Tibial artery (tissue), 4 donors: Measurements from ENCODE around the gene TEX19.
"Not testable (repeated sequence)": the region's sequence is repeated elsewhere in the genome, so short reads cannot be mapped to it uniquely, and the experiment has no call there.

ENCODE experiments used
- DNase-seq, 2 donors: peaks; one replicate each; pipeline ENCODE4 v3.0.0-alpha.2; 2019
- H3K27ac ChIP-seq, 2 donors: fragments of 200-600 bp; sonication (generic) in 1 of 2; 1 replicate in 1 of 2; 2 replicates in 1 of 2; pipeline ENCODE4 v1.5.1; 2018 to 2019; ENCODE audit warnings: mild to moderate bottlenecking in 1 of 2
- H3K27me3 ChIP-seq, 2 donors: fragments of 200-600 bp; sonication (generic) in 1 of 2; one replicate each; pipeline versions ENCODE4 v1.5.1 to v1.6.0; 2016 to 2019
- H3K36me3 ChIP-seq, 3 donors: fragments of 200-600 bp; sonication (generic) in 2 of 3; one replicate each; pipeline ENCODE4 v1.5.1; 2016 to 2019; ENCODE audit warnings: mild to moderate bottlenecking in 2 of 3
- H3K4me1 ChIP-seq, 4 donors: fragments of 200-600 bp; sonication (generic) in 2 of 4; 1 replicate in 3 of 4; 2 replicates in 1 of 4; pipeline ENCODE4 v1.5.1; 2016 to 2019
- H3K4me3 ChIP-seq, 2 donors: fragments of 200-600 bp; sonication (generic) in 1 of 2; 1 replicate in 1 of 2; 2 replicates in 1 of 2; pipeline ENCODE4 v1.5.1; 2018 to 2019; ENCODE audit warnings: mild to moderate bottlenecking in 2 of 2
- H3K9me3 ChIP-seq, 3 donors: fragments of 200-600 bp; sonication (generic) in 1 of 3; one replicate each; pipeline ENCODE4 v1.5.1; 2016 to 2019
- intact Hi-C: fragments of 100-400 bp; cut with DNase I; formaldehyde crosslinking; loops from one replicate; pipeline ENCODE4 v1.15.0; 2023; ENCODE audit warnings: low total_unique reads
- TF ChIP-seq, protein P1 (sequence below), 2 experiments: fragments of 200-600 bp in 1 of 2; fragments of 450-650 bp in 1 of 2; IDR thresholded peaks; one replicate each; pipeline ENCODE4 v1.5.1; 2017 to 2019; ENCODE audit warnings: antibody characterized with exemption in 2 of 2, mild to moderate bottlenecking in 1 of 2, moderate library complexity in 1 of 2

TEX19 gene

DNA sequence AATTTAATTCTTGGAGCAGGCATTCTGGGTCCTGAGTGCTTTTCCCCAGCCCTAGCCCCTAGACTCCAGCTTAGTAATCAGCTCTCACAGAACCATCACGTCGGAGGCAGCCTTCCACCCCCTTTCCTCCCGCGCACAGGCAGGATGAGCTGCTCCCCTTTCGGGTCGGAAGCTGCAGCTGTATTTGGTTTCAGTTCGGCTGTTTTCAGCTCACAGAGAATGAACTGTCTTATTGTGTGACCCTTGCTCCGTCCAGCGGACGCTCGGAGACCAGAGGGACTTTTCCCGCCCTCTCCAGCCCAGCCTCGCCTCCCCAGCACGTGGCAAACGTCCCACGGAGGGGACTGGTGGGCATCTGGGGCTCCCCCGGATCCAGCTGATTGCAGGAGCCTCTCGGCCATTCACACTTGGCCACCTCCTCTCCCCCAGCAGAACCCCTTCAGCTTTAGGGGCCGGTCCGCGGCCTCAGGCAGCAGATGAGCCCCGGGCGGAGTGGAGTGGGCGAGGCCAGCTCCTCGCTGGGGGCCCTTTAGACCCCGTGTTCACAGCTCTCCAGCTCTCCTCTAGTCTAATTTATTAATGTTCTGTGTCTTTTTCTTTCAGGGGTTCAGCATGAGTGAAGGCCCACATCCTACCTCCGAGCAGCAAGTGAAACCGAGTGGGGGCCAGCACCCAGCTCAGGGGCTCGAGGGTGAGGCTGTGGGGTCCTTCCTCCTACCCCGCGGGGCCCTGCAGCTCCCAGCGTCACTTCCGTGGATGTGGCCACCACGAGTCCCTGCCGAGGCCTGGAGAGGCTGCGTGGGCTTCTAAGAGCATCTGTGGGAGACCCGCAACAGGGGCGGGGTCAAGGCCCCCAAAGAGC lies 11.7 kb downstream of the TEX19 start:
- H3K27me3 ChIP-seq: peaks cover 0 to 66% of the 10 kb centered on the region in 2 donors
- TF ChIP-seq, protein P1, sequence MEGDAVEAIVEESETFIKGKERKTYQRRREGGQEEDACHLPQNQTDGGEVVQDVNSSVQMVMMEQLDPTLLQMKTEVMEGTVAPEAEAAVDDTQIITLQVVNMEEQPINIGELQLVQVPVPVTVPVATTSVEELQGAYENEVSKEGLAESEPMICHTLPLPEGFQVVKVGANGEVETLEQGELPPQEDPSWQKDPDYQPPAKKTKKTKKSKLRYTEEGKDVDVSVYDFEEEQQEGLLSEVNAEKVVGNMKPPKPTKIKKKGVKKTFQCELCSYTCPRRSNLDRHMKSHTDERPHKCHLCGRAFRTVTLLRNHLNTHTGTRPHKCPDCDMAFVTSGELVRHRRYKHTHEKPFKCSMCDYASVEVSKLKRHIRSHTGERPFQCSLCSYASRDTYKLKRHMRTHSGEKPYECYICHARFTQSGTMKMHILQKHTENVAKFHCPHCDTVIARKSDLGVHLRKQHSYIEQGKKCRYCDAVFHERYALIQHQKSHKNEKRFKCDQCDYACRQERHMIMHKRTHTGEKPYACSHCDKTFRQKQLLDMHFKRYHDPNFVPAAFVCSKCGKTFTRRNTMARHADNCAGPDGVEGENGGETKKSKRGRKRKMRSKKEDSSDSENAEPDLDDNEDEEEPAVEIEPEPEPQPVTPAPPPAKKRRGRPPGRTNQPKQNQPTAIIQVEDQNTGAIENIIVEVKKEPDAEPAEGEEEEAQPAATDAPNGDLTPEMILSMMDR (IDR thresholded peaks at IDR 0.05): no peak
- peaks cover 0 to 25% (median 19%) of the 10 kb centered on the region in 4 donors for H3K4me1 ChIP-seq
- H3K9me3 ChIP-seq: no peaks in the 10 kb centered on the region
- intact Hi-C loops: no loop called here
- no peaks in the 10 kb centered on the region for H3K36me3 ChIP-seq
- DNase-seq: no peak
- no peak overlapping the region for H3K27ac ChIP-seq
- H3K4me3 ChIP-seq: peak overlapping the region; percentile 0 to 29

DNA sequence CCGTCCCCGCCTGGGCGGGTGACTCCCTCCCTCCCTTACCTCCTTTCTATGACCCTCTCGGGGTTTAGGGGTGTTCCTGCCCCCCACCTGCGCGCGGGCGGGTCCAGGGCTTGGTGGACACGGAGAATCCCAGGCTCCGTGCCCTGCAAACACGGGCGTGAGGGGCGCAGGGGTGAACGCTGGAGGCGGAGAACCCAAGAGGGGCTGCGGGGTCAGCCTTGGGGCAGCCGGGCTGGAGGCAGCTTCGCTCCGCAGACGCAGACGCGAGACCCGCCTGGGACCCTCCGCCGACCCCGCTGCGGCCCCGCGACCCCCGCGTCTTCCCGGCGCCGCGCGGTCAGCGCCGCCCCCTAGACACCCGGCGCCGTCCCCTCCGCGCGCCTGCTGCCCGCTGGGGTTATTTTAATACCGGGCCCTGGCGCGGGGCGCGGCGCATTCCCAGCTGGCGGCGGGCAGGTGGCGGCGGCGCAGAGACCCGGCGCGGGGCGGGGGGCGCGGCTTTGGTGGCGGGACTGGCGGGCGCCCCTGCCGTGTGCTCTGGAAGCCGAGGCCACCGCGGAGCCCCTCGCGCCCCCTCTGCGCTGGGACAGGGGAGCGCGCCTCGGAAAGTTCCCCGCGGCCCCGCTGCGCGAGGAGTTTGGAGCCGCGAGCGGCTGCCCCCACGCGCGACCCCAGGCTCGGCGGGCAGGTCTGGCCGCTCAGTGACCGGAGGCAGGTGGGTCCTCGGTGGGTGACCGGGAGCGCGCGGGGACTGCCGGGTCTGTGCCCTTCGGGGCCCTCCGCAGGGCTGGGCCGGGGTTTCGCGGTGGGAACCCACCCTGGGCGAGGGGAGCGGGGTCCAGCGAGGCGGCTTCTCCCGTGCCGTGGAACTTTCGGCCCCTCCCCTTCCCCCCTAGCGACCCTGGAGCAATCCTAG lies 12.5 kb downstream of the TEX19 start, which contains the start of gene UTS2R:
UTS2R (plus strand) TSS at position 433 of the 916 bp plus-strand sequence. CDS start 2,560 bp downstream, outside the sequence.
- TF ChIP-seq, protein P1 (IDR thresholded peaks at IDR 0.05): no peak
- Histone ChIP-seq H3K27me3 (peaks cover 0 to 73% of the 10 kb centered on the region in 2 donors), H3K4me3 (peak within 1 kb of the TSS; percentile 0 to 29), H3K4me1 (peaks cover 0 to 25% (median 19%) of the 10 kb centered on the region in 4 donors), H3K27ac (no peak within 1 kb of the TSS), H3K36me3 (no peaks in the 10 kb centered on the region), H3K9me3 (no peaks in the 10 kb centered on the region)
- intact Hi-C loops: no loop called here
- no peak for DNase-seq

DNA sequence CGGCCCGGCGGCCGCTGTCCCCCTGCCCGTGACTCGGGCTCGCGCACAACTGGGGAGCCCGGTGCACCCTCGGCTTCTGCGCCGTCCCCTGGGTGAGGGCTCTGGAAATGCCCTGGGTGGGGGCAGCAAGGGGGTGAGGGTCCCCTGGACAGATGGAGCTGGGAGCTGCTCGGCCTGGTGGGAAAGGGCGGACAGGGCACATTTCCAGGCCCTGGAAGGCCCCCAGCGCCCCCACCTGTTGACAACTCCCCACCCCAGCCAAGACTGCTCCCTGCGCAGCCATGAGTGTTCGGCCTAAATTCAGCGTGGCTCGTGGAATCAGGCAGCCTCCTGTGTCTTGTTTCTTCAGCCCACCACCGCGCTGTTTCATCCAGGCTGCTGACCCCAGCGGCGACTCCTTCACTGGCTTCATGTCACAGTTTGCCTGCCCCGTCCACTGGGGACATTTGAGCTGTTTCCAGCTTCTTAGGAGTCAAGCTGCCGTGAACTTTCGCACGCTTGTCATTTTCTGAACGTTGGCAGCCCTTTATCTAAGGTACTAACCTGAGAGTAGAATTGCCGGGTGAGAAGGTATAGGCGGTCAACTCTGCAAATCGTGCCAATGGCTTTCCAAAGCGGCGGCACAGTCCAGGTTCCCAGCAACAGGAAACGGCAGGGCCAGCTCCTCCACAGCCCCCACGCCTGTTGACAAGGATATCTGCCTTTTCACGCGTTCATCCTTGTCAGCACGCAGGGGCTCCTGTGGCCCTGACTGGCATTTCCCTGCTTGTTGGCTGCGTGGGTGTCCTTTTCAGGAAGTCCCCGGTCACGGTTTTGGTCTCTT lies 13.4 kb downstream of the TEX19 start:
- TF ChIP-seq, protein P1 (IDR thresholded peaks at IDR 0.05): no peak
- Histone ChIP-seq H3K27ac (no peak overlapping the region), H3K9me3 (no peaks in the 10 kb centered on the region), H3K27me3 (peaks cover 0 to 74% of the 10 kb centered on the region in 2 donors), H3K4me3 (no peak overlapping the region), H3K4me1 (peaks cover 0 to 25% (median 19%) of the 10 kb centered on the region in 4 donors), H3K36me3 (no peaks in the 10 kb centered on the region)
- intact Hi-C loops: no loop called here
- DNase-seq: no peak

DNA sequence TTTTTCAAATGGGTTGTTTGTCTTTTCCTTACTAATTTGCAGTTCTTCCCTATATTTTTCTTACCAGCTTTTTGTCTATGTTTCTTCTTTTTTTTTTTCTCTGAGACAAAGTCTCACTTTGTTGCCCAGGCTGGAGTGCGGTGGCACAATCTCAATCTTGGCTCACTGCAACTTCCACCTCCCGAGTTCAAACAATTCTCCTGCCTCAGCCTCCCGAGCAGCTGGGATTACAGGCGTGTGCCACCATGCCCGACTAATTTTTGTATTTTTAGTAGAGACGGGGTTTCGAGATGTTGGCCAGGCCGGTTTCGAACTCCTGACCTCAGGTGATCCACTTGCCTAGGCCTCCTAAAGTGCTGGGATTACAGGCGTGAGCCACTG lies 14.0 kb downstream of the TEX19 start:
- H3K9me3 ChIP-seq, H3K4me3 ChIP-seq, intact Hi-C loops, H3K27ac ChIP-seq, DNase-seq, H3K36me3 ChIP-seq: not testable (repeated sequence)
- Histone ChIP-seq H3K27me3 (peaks cover 0 to 73% of the 10 kb centered on the region in 2 donors), H3K4me1 (peaks cover 0 to 25% (median 19%) of the 10 kb centered on the region in 4 donors)

DNA sequence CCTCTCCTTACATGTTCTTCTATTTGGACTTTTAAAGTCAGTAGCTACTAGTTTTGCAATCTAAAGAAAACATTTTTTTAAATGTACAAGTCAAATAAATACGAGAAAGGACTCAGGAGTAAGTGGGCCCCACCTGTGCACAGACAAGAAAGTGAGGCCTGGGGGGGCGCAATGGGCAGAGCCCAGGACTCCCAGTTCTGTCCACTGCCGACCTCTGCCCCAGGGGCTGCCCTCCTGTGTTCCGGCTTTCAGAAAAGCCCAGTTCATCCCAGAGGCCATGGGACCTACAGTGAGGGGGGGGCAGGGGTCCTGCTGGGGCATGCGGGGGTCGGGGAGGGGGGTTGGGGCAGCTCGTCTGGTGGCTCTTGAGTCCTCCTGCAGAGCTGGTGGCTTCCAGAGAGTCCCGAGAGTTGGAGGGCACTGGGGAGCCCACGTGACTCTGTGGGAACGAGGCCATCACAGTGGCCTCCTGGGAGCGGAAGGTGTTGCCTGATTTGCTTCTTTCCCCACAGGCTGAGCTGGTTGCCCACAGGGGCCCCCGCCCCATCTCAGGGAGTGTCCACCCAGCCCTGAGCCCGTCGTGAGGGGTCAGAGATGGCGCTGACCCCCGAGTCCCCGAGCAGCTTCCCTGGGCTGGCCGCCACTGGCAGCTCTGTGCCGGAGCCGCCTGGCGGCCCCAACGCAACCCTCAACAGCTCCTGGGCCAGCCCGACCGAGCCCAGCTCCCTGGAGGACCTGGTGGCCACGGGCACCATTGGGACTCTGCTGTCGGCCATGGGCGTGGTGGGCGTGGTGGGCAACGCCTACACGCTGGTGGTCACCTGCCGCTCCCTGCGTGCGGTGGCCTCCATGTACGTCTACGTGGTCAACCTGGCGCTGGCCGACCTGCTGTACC lies 14.9 kb downstream of the TEX19 start:
- intact Hi-C loops: no loop called here
- Histone ChIP-seq H3K27me3 (peaks cover 0 to 80% of the 10 kb centered on the region in 2 donors), H3K27ac (no peak overlapping the region), H3K9me3 (no peaks in the 10 kb centered on the region), H3K36me3 (no peaks in the 10 kb centered on the region), H3K4me3 (no peak overlapping the region), H3K4me1 (peaks cover 0 to 25% (median 19%) of the 10 kb centered on the region in 4 donors)
- no peak for DNase-seq
- TF ChIP-seq, protein P1 (IDR thresholded peaks at IDR 0.05): no peak
